ENCODE measurements around the gene PTGES2. TPM values are rescaled to one million over a fixed set of nuclear protein-coding genes. Genes with fewer than 3 reads are reported as not detected.

Gene PTGES2
- total RNA-seq, 1 donor from 2014 or later = 44.1 TPM

- H3K27me3 ChIP-seq (ENCODE audit: insufficient read depth, low read length) = no peaks in the 10 kb centered on the region
- Mint-ChIP-seq H3K36me3 (ENCODE audit: low read depth, unreplicated experiment) (no peaks in the 10 kb centered on the region), H3K4me1 (ENCODE audit: low read depth, unreplicated experiment) (peaks cover 6% of the 10 kb centered on the region), H3K4me3 (ENCODE audit: unreplicated experiment) (no peak overlapping the region), H3K9me3 (ENCODE audit: unreplicated experiment) (no peaks in the 10 kb centered on the region), H3K27ac (ENCODE audit: unreplicated experiment) (no peak overlapping the region), H3K27me3 (ENCODE audit: low read depth, unreplicated experiment) (peaks cover 41% of the 10 kb centered on the region)
- H3K9me3 ChIP-seq (ENCODE audit: insufficient read depth, low read depth, low read length) = no peaks in the 10 kb centered on the region
- no peak overlapping the region for H3K4me2 ChIP-seq (ENCODE audit: low read length)
- FAIRE-seq = no peak
- H3K4me1 ChIP-seq (ENCODE audit: insufficient read depth, low read length) = no peaks in the 10 kb centered on the region
- no peak overlapping the region for H3K4me3 ChIP-seq (ENCODE audit: insufficient read depth, low read depth, low read length)
- TF ChIP-seq EZH2 (IDR thresholded peaks at IDR 0.05; ENCODE audit: insufficient read depth, low read length) = no peak
- TF ChIP-seq CTCF (IDR thresholded peaks at IDR 0.05; ENCODE audit: insufficient read depth, low read depth, low read length) = no peak
- H4K20me1 ChIP-seq (ENCODE audit: insufficient read depth, low read length) = no peaks in the 10 kb centered on the region
- no peak overlapping the region for H3K9ac ChIP-seq (ENCODE audit: low read length)
- H3K36me3 ChIP-seq (ENCODE audit: insufficient read depth, low read length) = no peaks in the 10 kb centered on the region
- DNase-seq (ENCODE audit: low read depth) = no peak
- no peak overlapping the region for H3K27ac ChIP-seq (ENCODE audit: low read depth, low read length)
- no peak overlapping the region for H2AFZ ChIP-seq (ENCODE audit: low read depth, low read length)
- H3K79me2 ChIP-seq (ENCODE audit: insufficient read depth, low read length) = no peaks in the 10 kb centered on the region
Observed at GRCh38 chr9:128149951-128150593, 22.5 kb upstream of the PTGES2 start.

GRCh38 chr9:128149001-128149701 is 21.6 kb upstream of the PTGES2 start, which contains the start of gene LCN2:
Gene LCN2, plus strand, starts transcription at chr9:128149453. Its CDS starts 73 bp downstream, at chr9:128149526.
- Histone ChIP-seq H3K79me2 (ENCODE audit: insufficient read depth, low read length) (no peaks in the 10 kb centered on the region), H3K9me3 (ENCODE audit: insufficient read depth, low read depth, low read length) (no peaks in the 10 kb centered on the region), H3K4me2 (ENCODE audit: low read length) (no peak within 1 kb of the TSS), H3K9ac (ENCODE audit: low read length) (no peak within 1 kb of the TSS), H3K36me3 (ENCODE audit: insufficient read depth, low read length) (no peaks in the 10 kb centered on the region), H2AFZ (ENCODE audit: low read depth, low read length) (no peak within 1 kb of the TSS), H3K4me1 (ENCODE audit: insufficient read depth, low read length) (no peaks in the 10 kb centered on the region), H3K4me3 (ENCODE audit: insufficient read depth, low read depth, low read length) (no peak within 1 kb of the TSS), H3K27ac (ENCODE audit: low read depth, low read length) (no peak within 1 kb of the TSS), H3K27me3 (ENCODE audit: insufficient read depth, low read length) (no peaks in the 10 kb centered on the region), H4K20me1 (ENCODE audit: insufficient read depth, low read length) (no peaks in the 10 kb centered on the region)
- FAIRE-seq (no peak), DNase-seq (ENCODE audit: low read depth) (no peak)
- H3K27me3 Mint-ChIP-seq (ENCODE audit: low read depth, unreplicated experiment) = peaks cover 41% of the 10 kb centered on the region
- peaks cover 6% of the 10 kb centered on the region for H3K4me1 Mint-ChIP-seq (ENCODE audit: low read depth, unreplicated experiment)
- H3K36me3 Mint-ChIP-seq (ENCODE audit: low read depth, unreplicated experiment) = no peaks in the 10 kb centered on the region
- H3K27ac Mint-ChIP-seq (ENCODE audit: unreplicated experiment) = no peak within 1 kb of the TSS
- no peak for TF ChIP-seq CTCF (IDR thresholded peaks at IDR 0.05; ENCODE audit: insufficient read depth, low read depth, low read length)
- TF ChIP-seq EZH2 (IDR thresholded peaks at IDR 0.05; ENCODE audit: insufficient read depth, low read length) = no peak
- no peaks in the 10 kb centered on the region for H3K9me3 Mint-ChIP-seq (ENCODE audit: unreplicated experiment)
- H3K4me3 Mint-ChIP-seq (ENCODE audit: unreplicated experiment) = no peak within 1 kb of the TSS
